Osteoblast (primary cell): ENCODE results near the gene CLSTN2. TPM values are rescaled to one million over a fixed set of nuclear protein-coding genes. Genes with fewer than 3 reads are reported as not detected.

Experiments used
- DNase-seq: peaks from one replicate; pipeline ENCODE4 v3.0.0; 2011; ENCODE audit warnings: low spot score, mixed read lengths; ENCODE audit not compliant: insufficient read length; ENCODE audit errors: missing footprints
- H2AFZ ChIP-seq: 2 replicates; pipeline ENCODE4 v1.6.0; 2011; ENCODE audit warnings: mild to moderate bottlenecking, low read length
- H3K27ac ChIP-seq: 2 replicates; pipeline ENCODE4 v1.5.1; 2011; ENCODE audit warnings: mild to moderate bottlenecking, low read depth, low read length, moderate library complexity
- H3K27me3 ChIP-seq: 2 replicates; pipeline ENCODE4 v1.6.0; 2012; ENCODE audit warnings: mild to moderate bottlenecking, control low read depth, inconsistent platforms, low read length, moderate library complexity; ENCODE audit not compliant: insufficient read depth
- H3K36me3 ChIP-seq: 2 replicates; pipeline ENCODE4 v1.5.1; 2011; ENCODE audit warnings: mild to moderate bottlenecking, low read length, control low read depth, moderate library complexity; ENCODE audit not compliant: insufficient read depth
- H3K4me1 ChIP-seq: 2 replicates; pipeline ENCODE4 v1.5.1; 2011; ENCODE audit warnings: mild to moderate bottlenecking, low read length, control low read depth, moderate library complexity; ENCODE audit not compliant: insufficient read depth
- H3K4me2 ChIP-seq: 2 replicates; pipeline ENCODE4 v1.6.0; 2011; ENCODE audit warnings: mild to moderate bottlenecking, low read length; ENCODE audit not compliant: insufficient read depth
- H3K4me3 ChIP-seq: fragments of 200-600 bp; sonication (generic); 3 replicates; pipeline ENCODE4 v1.5.1; 2012; ENCODE audit warnings: mild to moderate bottlenecking, low read length, inconsistent platforms; ENCODE audit not compliant: insufficient read depth
- H3K79me2 ChIP-seq: 2 replicates; pipeline ENCODE4 v1.6.0; 2012; ENCODE audit warnings: mild to moderate bottlenecking, low read length, control low read depth, inconsistent platforms; ENCODE audit not compliant: insufficient read depth
- H3K9me3 ChIP-seq: 2 replicates; pipeline ENCODE4 v1.5.1; 2011; ENCODE audit warnings: low read depth, low read length, control low read depth
- H4K20me1 ChIP-seq: 2 replicates; pipeline ENCODE4 v1.6.0; 2012; ENCODE audit warnings: mild to moderate bottlenecking, low read length, control low read depth; ENCODE audit not compliant: insufficient read depth
- total RNA-seq: library from RNA; depleted of rRNA; stranded (reverse); fragments of >200 nt; gene quantifications from 2 replicates; pipeline ENCODE4 v1.2.3, GENCODE V29; 2012
- TF ChIP-seq, protein P1 (sequence below): IDR thresholded peaks from 2 replicates; pipeline ENCODE4 v1.5.1; 2011; ENCODE audit warnings: mild to moderate bottlenecking, low read depth, low read length, moderate library complexity; ENCODE audit errors: extremely low read depth

Gene CLSTN2
- total RNA-seq, 1 donor = under 0.01 TPM

DNA sequence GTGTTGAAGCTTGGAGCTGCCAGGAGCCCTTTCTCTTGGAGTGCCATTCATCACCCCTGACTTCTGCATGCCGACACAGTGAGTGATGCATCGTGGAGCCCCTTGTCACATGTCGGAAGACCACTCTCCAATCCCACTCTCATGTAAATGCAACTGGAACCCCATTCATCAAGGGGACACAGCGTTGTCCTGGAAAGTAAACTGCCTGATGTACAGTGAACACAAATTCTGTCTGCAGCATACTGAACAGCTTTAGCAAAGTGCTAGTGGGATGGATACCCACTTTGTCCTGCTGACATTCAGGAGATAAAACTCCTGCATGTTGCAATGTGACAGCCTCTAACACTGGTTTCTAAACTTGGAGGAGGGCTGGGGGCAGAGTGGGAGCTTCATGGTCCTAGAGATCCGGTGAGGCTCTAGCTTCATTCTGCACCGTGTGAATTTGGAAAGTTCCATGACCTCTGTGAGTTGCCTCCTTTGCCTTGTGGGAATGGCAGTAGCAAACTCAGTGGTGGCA, 194.8 kb downstream of the CLSTN2 start:
- H4K20me1 ChIP-seq = no peaks in the 10 kb centered on the region
- no peaks in the 10 kb centered on the region for H3K9me3 ChIP-seq
- H3K4me3 ChIP-seq = no peak overlapping the region
- TF ChIP-seq, protein P1, sequence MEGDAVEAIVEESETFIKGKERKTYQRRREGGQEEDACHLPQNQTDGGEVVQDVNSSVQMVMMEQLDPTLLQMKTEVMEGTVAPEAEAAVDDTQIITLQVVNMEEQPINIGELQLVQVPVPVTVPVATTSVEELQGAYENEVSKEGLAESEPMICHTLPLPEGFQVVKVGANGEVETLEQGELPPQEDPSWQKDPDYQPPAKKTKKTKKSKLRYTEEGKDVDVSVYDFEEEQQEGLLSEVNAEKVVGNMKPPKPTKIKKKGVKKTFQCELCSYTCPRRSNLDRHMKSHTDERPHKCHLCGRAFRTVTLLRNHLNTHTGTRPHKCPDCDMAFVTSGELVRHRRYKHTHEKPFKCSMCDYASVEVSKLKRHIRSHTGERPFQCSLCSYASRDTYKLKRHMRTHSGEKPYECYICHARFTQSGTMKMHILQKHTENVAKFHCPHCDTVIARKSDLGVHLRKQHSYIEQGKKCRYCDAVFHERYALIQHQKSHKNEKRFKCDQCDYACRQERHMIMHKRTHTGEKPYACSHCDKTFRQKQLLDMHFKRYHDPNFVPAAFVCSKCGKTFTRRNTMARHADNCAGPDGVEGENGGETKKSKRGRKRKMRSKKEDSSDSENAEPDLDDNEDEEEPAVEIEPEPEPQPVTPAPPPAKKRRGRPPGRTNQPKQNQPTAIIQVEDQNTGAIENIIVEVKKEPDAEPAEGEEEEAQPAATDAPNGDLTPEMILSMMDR = no peak
- DNase-seq = no peak
- H3K27ac ChIP-seq = no peak overlapping the region
- no peak overlapping the region for H2AFZ ChIP-seq
- no peaks in the 10 kb centered on the region for H3K36me3 ChIP-seq
- peaks cover 3% of the 10 kb centered on the region for H3K27me3 ChIP-seq
- H3K4me2 ChIP-seq = no peak overlapping the region
- H3K79me2 ChIP-seq = no peaks in the 10 kb centered on the region
- no peaks in the 10 kb centered on the region for H3K4me1 ChIP-seq

DNA sequence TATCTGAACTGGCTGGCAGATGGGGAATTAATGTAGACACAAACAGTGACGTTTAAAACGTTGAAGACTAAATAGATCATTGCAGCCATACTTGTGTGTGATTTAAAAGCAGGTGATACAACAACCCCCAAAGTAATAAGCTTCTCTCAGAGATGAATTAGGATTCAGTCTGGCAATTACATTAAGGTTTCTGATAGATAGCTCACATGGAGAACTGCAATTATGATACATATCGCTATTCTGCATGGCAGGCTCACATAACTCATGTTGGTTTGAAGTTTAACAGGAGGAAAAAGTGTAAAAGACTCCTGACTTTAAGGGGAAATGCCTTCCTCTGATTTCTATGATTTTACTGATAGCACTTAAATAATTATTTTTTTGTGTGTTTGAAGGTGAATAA, 196.9 kb downstream of the CLSTN2 start:
- DNase-seq = no peak
- TF ChIP-seq, protein P1 = no peak
- Histone ChIP-seq H3K27me3 (peaks cover 3% of the 10 kb centered on the region), H3K4me2 (no peak overlapping the region), H3K79me2 (no peaks in the 10 kb centered on the region), H4K20me1 (no peaks in the 10 kb centered on the region), H3K36me3 (no peaks in the 10 kb centered on the region), H3K4me3 (no peak overlapping the region), H2AFZ (no peak overlapping the region), H3K4me1 (no peaks in the 10 kb centered on the region), H3K27ac (no peak overlapping the region), H3K9me3 (no peaks in the 10 kb centered on the region)

DNA sequence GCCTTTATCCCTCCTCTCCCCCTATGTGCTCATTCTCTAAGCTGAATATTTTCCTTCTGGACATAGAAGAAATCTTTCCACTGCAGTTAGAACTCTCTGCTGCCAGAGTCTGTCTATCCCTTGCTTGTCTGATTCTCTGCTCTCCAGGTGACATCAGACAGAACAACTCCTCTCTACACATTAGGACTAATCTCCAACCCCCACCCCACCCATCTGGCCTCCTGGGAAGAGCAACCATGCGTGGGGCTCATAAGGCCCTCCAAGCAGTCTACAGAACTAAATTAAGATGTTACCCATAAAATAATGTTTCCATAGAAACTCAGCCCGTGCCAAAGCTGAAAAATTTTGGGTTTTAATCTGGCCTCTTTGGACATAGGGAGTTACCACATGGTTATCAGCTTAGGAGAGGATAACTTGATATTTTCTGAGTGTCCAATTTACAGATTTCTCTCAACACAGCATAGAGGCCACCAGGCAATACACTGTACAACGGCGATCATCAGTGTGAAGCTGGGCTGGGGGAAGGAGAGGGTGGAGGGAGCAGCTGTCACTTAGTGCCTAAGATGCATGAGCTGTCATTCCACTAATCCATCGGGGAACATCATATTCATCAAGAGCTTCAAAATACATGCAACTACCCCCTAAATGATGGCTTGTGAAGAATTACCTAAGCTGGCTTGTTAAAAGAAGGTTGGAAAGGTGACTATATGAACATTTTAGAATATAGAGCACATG, 199.4 kb downstream of the CLSTN2 start:
- no peak overlapping the region for H3K27ac ChIP-seq
- H3K4me3 ChIP-seq = no peak overlapping the region
- H3K79me2 ChIP-seq = no peaks in the 10 kb centered on the region
- H3K4me1 ChIP-seq = no peaks in the 10 kb centered on the region
- H3K36me3 ChIP-seq = no peaks in the 10 kb centered on the region
- H4K20me1 ChIP-seq = no peaks in the 10 kb centered on the region
- DNase-seq = no peak
- no peaks in the 10 kb centered on the region for H3K9me3 ChIP-seq
- no peak overlapping the region for H2AFZ ChIP-seq
- no peak overlapping the region for H3K4me2 ChIP-seq
- TF ChIP-seq, protein P1 = no peak
- H3K27me3 ChIP-seq = peaks cover 3% of the 10 kb centered on the region

DNA sequence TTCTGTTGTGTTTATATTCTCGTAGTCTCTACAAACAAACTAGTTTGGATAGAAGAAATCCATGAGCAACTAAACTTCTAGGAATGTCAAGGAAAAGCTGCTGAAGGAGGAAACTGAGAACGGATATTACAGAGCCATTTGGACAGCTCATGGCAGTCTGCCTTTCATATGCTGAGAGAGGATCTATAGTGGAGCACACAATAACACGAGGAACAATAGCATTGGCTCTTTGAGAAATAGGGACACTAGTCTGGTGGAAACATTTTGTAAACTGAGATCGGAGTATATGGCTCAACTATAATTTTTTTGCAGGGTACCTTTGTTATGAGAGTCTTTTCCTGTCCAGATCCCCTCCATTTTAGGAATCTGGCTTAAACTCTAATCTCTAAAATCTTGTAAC, 200.5 kb downstream of the CLSTN2 start:
- H3K4me2 ChIP-seq = no peak overlapping the region
- DNase-seq = no peak
- H3K4me3 ChIP-seq = no peak overlapping the region
- no peaks in the 10 kb centered on the region for H3K36me3 ChIP-seq
- no peaks in the 10 kb centered on the region for H3K9me3 ChIP-seq
- H3K4me1 ChIP-seq = no peaks in the 10 kb centered on the region
- H2AFZ ChIP-seq = no peak overlapping the region
- TF ChIP-seq, protein P1 = no peak
- no peaks in the 10 kb centered on the region for H3K79me2 ChIP-seq
- H4K20me1 ChIP-seq = no peaks in the 10 kb centered on the region
- no peak overlapping the region for H3K27ac ChIP-seq
- H3K27me3 ChIP-seq = peaks cover 3% of the 10 kb centered on the region
